ENCODE measurements around the gene SCYGR7. TPM values are rescaled to one million over a fixed set of nuclear protein-coding genes. Genes with fewer than 3 reads are reported as not detected.

Gene SCYGR7
- total and polyA plus RNA-seq, 2 of the 13 experiments (the other 11 are each of a cell fraction or from before 2014, with no cell fraction given) = not detected

DNA sequence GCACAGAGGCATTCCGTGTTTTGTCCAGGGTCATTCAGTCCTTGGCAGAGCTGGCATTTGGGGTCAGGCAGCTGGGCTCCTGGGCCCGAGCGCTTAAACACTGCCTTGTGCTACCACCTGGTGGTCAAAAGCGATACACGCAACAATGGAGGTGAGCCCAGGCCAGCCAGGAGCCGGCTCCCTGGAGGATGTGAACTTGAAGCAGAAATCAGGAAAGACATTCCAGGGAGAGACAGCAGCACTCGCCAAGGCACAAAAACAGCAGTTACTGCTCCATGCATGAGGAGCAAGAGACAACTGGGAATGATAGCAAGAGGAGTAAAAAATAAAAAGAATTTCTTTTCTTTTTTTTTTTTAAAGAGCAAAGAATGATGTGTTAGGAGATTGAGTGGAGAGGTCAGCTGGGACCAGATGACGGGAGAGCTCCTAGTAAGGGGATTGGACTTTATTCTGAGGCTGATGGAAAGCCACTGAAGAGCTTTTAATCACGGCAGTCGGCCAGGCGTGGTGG, 38.3 kb downstream of the SCYGR7 start (continued):
- TF ChIP-seq TRIM24 (CRISPR knock-in tag; IDR thresholded peaks at IDR 0.05) (no peak), ZFP36L2 (CRISPR knock-in tag; IDR thresholded peaks at IDR 0.05) (no peak), ZNF530 (CRISPR knock-in tag; IDR thresholded peaks at IDR 0.05; ENCODE audit: low read depth) (no peak), ZNF329 (CRISPR knock-in tag; IDR thresholded peaks at IDR 0.05; ENCODE audit: low read depth) (no peak), DNMT3B (CRISPR knock-in tag; conservative IDR thresholded peaks at IDR 0.05) (0 out of 2 replicates have a peak, but pooled peaks have one; percentile 65), RELA (CRISPR knock-in tag; IDR thresholded peaks at IDR 0.05) (no peak), NFIB (CRISPR knock-in tag; IDR thresholded peaks at IDR 0.05; ENCODE audit: borderline replicate concordance) (no peak), NFYB (CRISPR knock-in tag; IDR thresholded peaks at IDR 0.05) (no peak), MYNN (CRISPR knock-in tag; IDR thresholded peaks at IDR 0.05; ENCODE audit: low read depth) (no peak), CHD4 (IDR thresholded peaks at IDR 0.05; ENCODE audit: borderline replicate concordance, low read length) (no peak), WIZ (CRISPR knock-in tag; IDR thresholded peaks at IDR 0.05) (no peak), ZNF230 (CRISPR knock-in tag; IDR thresholded peaks at IDR 0.05) (0 out of 2 replicates have a peak, but pooled peaks have one; percentile 37), ZNF350 (CRISPR knock-in tag; IDR thresholded peaks at IDR 0.05; ENCODE audit: borderline replicate concordance, low read depth) (peak; percentile 71; the same call in 1 of the 2 replicates), FOXA3 (CRISPR knock-in tag; IDR thresholded peaks at IDR 0.05) (peak; percentile 23; the same call in 1 of the 2 replicates), ZNF569 (CRISPR knock-in tag; IDR thresholded peaks at IDR 0.05; ENCODE audit: borderline replicate concordance) (0 out of 2 replicates have a peak, but pooled peaks have one; percentile 45), HOXA9 (CRISPR knock-in tag; IDR thresholded peaks at IDR 0.05; ENCODE audit: borderline replicate concordance) (no peak), NFKB2 (CRISPR knock-in tag; IDR thresholded peaks at IDR 0.05; ENCODE audit: borderline replicate concordance) (peak; percentile 27; the same call in 1 of the 2 replicates), BRD4 (CRISPR knock-in tag; IDR thresholded peaks at IDR 0.05) (no peak), BORCS8-MEF2B (CRISPR knock-in tag; IDR thresholded peaks at IDR 0.05) (no peak)
- TF ChIP-seq, protein P1, sequence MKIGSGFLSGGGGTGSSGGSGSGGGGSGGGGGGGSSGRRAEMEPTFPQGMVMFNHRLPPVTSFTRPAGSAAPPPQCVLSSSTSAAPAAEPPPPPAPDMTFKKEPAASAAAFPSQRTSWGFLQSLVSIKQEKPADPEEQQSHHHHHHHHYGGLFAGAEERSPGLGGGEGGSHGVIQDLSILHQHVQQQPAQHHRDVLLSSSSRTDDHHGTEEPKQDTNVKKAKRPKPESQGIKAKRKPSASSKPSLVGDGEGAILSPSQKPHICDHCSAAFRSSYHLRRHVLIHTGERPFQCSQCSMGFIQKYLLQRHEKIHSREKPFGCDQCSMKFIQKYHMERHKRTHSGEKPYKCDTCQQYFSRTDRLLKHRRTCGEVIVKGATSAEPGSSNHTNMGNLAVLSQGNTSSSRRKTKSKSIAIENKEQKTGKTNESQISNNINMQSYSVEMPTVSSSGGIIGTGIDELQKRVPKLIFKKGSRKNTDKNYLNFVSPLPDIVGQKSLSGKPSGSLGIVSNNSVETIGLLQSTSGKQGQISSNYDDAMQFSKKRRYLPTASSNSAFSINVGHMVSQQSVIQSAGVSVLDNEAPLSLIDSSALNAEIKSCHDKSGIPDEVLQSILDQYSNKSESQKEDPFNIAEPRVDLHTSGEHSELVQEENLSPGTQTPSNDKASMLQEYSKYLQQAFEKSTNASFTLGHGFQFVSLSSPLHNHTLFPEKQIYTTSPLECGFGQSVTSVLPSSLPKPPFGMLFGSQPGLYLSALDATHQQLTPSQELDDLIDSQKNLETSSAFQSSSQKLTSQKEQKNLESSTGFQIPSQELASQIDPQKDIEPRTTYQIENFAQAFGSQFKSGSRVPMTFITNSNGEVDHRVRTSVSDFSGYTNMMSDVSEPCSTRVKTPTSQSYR (CRISPR knock-in tag; IDR thresholded peaks at IDR 0.05; ENCODE audit: borderline replicate concordance) = no peak
- TF ChIP-seq, protein P2, sequence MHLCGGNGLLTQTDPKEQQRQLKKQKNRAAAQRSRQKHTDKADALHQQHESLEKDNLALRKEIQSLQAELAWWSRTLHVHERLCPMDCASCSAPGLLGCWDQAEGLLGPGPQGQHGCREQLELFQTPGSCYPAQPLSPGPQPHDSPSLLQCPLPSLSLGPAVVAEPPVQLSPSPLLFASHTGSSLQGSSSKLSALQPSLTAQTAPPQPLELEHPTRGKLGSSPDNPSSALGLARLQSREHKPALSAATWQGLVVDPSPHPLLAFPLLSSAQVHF (CRISPR knock-in tag; IDR thresholded peaks at IDR 0.05) = no peak
- TF ChIP-seq, protein P3, sequence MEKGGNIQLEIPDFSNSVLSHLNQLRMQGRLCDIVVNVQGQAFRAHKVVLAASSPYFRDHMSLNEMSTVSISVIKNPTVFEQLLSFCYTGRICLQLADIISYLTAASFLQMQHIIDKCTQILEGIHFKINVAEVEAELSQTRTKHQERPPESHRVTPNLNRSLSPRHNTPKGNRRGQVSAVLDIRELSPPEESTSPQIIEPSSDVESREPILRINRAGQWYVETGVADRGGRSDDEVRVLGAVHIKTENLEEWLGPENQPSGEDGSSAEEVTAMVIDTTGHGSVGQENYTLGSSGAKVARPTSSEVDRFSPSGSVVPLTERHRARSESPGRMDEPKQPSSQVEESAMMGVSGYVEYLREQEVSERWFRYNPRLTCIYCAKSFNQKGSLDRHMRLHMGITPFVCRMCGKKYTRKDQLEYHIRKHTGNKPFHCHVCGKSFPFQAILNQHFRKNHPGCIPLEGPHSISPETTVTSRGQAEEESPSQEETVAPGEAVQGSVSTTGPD (CRISPR knock-in tag; IDR thresholded peaks at IDR 0.05) = no peak
- TF ChIP-seq, protein P4, sequence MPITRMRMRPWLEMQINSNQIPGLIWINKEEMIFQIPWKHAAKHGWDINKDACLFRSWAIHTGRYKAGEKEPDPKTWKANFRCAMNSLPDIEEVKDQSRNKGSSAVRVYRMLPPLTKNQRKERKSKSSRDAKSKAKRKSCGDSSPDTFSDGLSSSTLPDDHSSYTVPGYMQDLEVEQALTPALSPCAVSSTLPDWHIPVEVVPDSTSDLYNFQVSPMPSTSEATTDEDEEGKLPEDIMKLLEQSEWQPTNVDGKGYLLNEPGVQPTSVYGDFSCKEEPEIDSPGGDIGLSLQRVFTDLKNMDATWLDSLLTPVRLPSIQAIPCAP (CRISPR knock-in tag; IDR thresholded peaks at IDR 0.05; ENCODE audit: low read depth) = no peak
- TF ChIP-seq, protein P5, sequence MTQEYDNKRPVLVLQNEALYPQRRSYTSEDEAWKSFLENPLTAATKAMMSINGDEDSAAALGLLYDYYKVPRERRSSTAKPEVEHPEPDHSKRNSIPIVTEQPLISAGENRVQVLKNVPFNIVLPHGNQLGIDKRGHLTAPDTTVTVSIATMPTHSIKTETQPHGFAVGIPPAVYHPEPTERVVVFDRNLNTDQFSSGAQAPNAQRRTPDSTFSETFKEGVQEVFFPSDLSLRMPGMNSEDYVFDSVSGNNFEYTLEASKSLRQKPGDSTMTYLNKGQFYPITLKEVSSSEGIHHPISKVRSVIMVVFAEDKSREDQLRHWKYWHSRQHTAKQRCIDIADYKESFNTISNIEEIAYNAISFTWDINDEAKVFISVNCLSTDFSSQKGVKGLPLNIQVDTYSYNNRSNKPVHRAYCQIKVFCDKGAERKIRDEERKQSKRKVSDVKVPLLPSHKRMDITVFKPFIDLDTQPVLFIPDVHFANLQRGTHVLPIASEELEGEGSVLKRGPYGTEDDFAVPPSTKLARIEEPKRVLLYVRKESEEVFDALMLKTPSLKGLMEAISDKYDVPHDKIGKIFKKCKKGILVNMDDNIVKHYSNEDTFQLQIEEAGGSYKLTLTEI (CRISPR knock-in tag; conservative IDR thresholded peaks at IDR 0.05) = no peak
